DOHH2 (cell line): Measurements from ENCODE around the gene STAG1.

Experiments used
- EZH2phosphoT487 ChIP-seq: fragments of 200-600 bp; sonication (generic); IDR thresholded peaks from 2 replicates; pipeline ENCODE4 v1.6.1; 2017; ENCODE audit warnings: borderline replicate concordance, mild to moderate bottlenecking, antibody characterized with exemption, low read length, moderate library complexity, mixed read lengths
- TF ChIP-seq, protein P1 (sequence below): fragments of 200-600 bp; sonication (generic); IDR thresholded peaks from one replicate; pipeline ENCODE4 v1.5.1; 2014; ENCODE audit warnings: antibody characterized with exemption, mild to moderate bottlenecking, low read depth, low read length; ENCODE audit not compliant: poor library complexity, severe bottlenecking

DNA sequence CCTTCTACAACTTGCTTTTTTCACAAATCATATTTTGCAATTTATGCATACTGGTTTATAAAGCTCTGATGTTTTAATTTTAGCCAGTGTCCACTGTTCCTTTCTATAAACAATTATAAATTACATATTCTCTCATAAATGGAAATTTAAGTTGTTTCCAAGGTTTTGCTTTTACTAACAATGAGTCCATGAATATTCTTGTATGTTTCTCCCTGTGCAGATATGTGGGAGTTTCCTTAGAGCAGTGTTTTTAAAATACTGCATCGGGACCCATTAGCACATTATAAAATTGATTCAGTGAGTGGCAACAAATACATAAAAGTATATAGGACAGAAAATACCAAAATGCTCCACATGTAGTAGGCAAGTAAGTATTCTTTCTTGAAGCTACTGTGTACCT, 266.4 kb downstream of the STAG1 start:
- TF ChIP-seq, protein P1, sequence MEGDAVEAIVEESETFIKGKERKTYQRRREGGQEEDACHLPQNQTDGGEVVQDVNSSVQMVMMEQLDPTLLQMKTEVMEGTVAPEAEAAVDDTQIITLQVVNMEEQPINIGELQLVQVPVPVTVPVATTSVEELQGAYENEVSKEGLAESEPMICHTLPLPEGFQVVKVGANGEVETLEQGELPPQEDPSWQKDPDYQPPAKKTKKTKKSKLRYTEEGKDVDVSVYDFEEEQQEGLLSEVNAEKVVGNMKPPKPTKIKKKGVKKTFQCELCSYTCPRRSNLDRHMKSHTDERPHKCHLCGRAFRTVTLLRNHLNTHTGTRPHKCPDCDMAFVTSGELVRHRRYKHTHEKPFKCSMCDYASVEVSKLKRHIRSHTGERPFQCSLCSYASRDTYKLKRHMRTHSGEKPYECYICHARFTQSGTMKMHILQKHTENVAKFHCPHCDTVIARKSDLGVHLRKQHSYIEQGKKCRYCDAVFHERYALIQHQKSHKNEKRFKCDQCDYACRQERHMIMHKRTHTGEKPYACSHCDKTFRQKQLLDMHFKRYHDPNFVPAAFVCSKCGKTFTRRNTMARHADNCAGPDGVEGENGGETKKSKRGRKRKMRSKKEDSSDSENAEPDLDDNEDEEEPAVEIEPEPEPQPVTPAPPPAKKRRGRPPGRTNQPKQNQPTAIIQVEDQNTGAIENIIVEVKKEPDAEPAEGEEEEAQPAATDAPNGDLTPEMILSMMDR, result no peak
- TF ChIP-seq EZH2phosphoT487, result no peak
